ENCODE data around the gene VARS2. TPM values are rescaled to one million over a fixed set of nuclear protein-coding genes. Genes with fewer than 3 reads are reported as not detected.

VARS2 gene
- total RNA-seq, 1 donor from 2014 or later = 5.7 TPM

- no peak overlapping the region for H3K4me3 ChIP-seq
- H3K4me1 ChIP-seq = no peaks in the 10 kb centered on the region
- no peak overlapping the region for H3K27ac ChIP-seq
- intact Hi-C loops (cut with DNase I) = no loop called here
- H3K36me3 ChIP-seq = peaks cover 39 to 86% of the 10 kb centered on the region in 2 donors
- no peaks in the 10 kb centered on the region for H3K27me3 ChIP-seq
- H3K9me3 ChIP-seq = no peaks in the 10 kb centered on the region
- DNase-seq (ENCODE audit: low spot score in 2 of 2) = no peak
- TF ChIP-seq, protein P1, sequence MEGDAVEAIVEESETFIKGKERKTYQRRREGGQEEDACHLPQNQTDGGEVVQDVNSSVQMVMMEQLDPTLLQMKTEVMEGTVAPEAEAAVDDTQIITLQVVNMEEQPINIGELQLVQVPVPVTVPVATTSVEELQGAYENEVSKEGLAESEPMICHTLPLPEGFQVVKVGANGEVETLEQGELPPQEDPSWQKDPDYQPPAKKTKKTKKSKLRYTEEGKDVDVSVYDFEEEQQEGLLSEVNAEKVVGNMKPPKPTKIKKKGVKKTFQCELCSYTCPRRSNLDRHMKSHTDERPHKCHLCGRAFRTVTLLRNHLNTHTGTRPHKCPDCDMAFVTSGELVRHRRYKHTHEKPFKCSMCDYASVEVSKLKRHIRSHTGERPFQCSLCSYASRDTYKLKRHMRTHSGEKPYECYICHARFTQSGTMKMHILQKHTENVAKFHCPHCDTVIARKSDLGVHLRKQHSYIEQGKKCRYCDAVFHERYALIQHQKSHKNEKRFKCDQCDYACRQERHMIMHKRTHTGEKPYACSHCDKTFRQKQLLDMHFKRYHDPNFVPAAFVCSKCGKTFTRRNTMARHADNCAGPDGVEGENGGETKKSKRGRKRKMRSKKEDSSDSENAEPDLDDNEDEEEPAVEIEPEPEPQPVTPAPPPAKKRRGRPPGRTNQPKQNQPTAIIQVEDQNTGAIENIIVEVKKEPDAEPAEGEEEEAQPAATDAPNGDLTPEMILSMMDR (IDR thresholded peaks at IDR 0.05) = no peak
Measured at GRCh38 chr6:30894381-30894780, 19.7 kb upstream of the VARS2 start.

GRCh38 chr6:30894935-30895334, 19.1 kb upstream of the VARS2 start:
- no peak for DNase-seq (ENCODE audit: low spot score in 2 of 2)
- TF ChIP-seq, protein P1 (IDR thresholded peaks at IDR 0.05) = no peak
- H3K36me3 ChIP-seq = peaks cover 39 to 82% of the 10 kb centered on the region in 2 donors
- no peak overlapping the region for H3K4me3 ChIP-seq
- H3K27me3 ChIP-seq = no peaks in the 10 kb centered on the region
- no peaks in the 10 kb centered on the region for H3K9me3 ChIP-seq
- intact Hi-C loops (cut with DNase I) = no loop called here
- H3K27ac ChIP-seq = no peak overlapping the region
- H3K4me1 ChIP-seq = no peaks in the 10 kb centered on the region

- H3K36me3 ChIP-seq = peaks cover 39 to 78% of the 10 kb centered on the region in 2 donors
- TF ChIP-seq, protein P1 (IDR thresholded peaks at IDR 0.05) = no peak
- no peak overlapping the region for H3K4me3 ChIP-seq
- H3K27me3 ChIP-seq = no peaks in the 10 kb centered on the region
- no peaks in the 10 kb centered on the region for H3K4me1 ChIP-seq
- intact Hi-C loops (cut with DNase I) = no loop called here
- DNase-seq (ENCODE audit: low spot score in 2 of 2) = no peak
- H3K9me3 ChIP-seq = no peaks in the 10 kb centered on the region
- no peak overlapping the region for H3K27ac ChIP-seq
Measured at GRCh38 chr6:30895343-30895742, 18.7 kb upstream of the VARS2 start.

DNA sequence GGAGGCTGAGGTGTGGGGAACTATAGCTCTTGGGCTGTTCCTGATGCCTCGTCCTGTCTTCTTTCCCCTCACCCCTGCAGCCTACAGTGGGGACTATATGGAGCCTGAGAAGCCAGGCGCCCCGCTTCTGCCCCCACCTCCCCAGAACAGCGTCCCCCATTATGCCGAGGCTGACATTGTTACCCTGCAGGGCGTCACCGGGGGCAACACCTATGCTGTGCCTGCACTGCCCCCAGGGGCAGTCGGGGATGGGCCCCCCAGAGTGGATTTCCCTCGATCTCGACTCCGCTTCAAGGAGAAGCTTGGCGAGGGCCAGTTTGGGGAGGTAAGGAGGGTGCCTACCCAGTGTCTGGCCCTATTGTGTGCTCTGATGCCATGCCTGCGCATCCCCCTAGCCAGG, 17.5 kb upstream of the VARS2 start:
- no peaks in the 10 kb centered on the region for H3K27me3 ChIP-seq
- no peaks in the 10 kb centered on the region for H3K9me3 ChIP-seq
- intact Hi-C loops (cut with DNase I) = no loop called here
- H3K4me3 ChIP-seq = no peak overlapping the region
- no peak overlapping the region for H3K27ac ChIP-seq
- TF ChIP-seq, protein P1 (IDR thresholded peaks at IDR 0.05) = no peak
- H3K4me1 ChIP-seq = no peaks in the 10 kb centered on the region
- H3K36me3 ChIP-seq = peaks cover 39 to 74% of the 10 kb centered on the region in 2 donors
- no peak for DNase-seq (ENCODE audit: low spot score in 2 of 2)

DNA sequence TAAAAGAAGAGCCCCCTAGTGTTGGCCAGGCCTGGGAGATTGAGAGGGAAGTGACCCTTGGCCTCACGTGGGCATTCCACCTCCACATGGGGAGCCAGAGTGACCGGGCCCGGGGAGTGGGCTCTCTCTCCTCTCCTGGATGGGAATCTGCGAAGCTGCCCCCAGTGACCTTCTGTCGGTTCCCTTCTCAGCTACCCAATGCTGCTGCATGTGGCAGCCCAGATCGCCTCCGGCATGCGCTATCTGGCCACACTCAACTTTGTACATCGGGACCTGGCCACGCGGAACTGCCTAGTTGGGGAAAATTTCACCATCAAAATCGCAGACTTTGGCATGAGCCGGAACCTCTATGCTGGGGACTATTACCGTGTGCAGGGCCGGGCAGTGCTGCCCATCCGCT, 16.2 kb upstream of the VARS2 start:
- peaks cover 39 to 62% of the 10 kb centered on the region in 2 donors for H3K36me3 ChIP-seq
- intact Hi-C loops (cut with DNase I) = no loop called here
- TF ChIP-seq, protein P1 (IDR thresholded peaks at IDR 0.05) = no peak

GRCh38 chr6:30898750-30899360, 15.2 kb upstream of the VARS2 start:
- TF ChIP-seq, protein P1 (IDR thresholded peaks at IDR 0.05) = no peak
- no peaks in the 10 kb centered on the region for H3K4me1 ChIP-seq
- no peak overlapping the region for H3K27ac ChIP-seq
- no peaks in the 10 kb centered on the region for H3K9me3 ChIP-seq
- H3K4me3 ChIP-seq = no peak overlapping the region
- H3K36me3 ChIP-seq = peaks cover 36 to 54% of the 10 kb centered on the region in 2 donors
- no peaks in the 10 kb centered on the region for H3K27me3 ChIP-seq
- intact Hi-C loops (cut with DNase I) = no loop called here
- DNase-seq (ENCODE audit: low spot score in 2 of 2) = no peak

More for the DNA sequence above, 16.2 kb upstream of the VARS2 start:
- Histone ChIP-seq H3K9me3 (no peaks in the 10 kb centered on the region), H3K4me3 (no peak overlapping the region), H3K27me3 (no peaks in the 10 kb centered on the region), H3K27ac (no peak overlapping the region), H3K4me1 (no peaks in the 10 kb centered on the region)
- DNase-seq (ENCODE audit: low spot score in 2 of 2) = no peak

All from ascending aorta (tissue), 2 donors.